GM12865 (cell line): ENCODE measurements around the gene STAC.
"Not testable (repeated sequence)": the region's sequence is repeated elsewhere in the genome, so short reads cannot be mapped to it uniquely, and the experiment has no call there.

Experiments used
- DNase-seq: peaks from one replicate; pipeline ENCODE4 v3.0.0; 2010; ENCODE audit warnings: low read depth
- H3K4me3 ChIP-seq: 2 replicates; pipeline ENCODE4 v1.5.1; 2011; ENCODE audit warnings: mild to moderate bottlenecking, low read depth, low read length, control low read depth
- CTCF ChIP-seq: IDR thresholded peaks from 2 replicates; pipeline ENCODE4 v1.5.1; 2011; ENCODE audit warnings: low read length, control low read depth, low read depth, inconsistent platforms; ENCODE audit not compliant: insufficient read depth; ENCODE audit errors: missing control alignments

STAC gene

GRCh38 chr3:36461597-36461996 lies 81.3 kb downstream of the STAC start:
- no peak for TF ChIP-seq CTCF
- no peak for DNase-seq

GRCh38 chr3:36472045-36472444 lies 91.7 kb downstream of the STAC start:
- not testable (repeated sequence) for DNase-seq, H3K4me3 ChIP-seq

More at GRCh38 chr3:36461597-36461996, 81.3 kb downstream of the STAC start:
- no peak overlapping the region for H3K4me3 ChIP-seq

- TF ChIP-seq CTCF = no peak
- no peak for DNase-seq
- H3K4me3 ChIP-seq = no peak overlapping the region
These were observed 95.3 kb downstream of the STAC start for GRCh38 chr3:36475558-36475957.

- DNase-seq = no peak
- no peak for TF ChIP-seq CTCF
- H3K4me3 ChIP-seq = no peak overlapping the region
These were observed 96.1 kb downstream of the STAC start for GRCh38 chr3:36476286-36476942.

GRCh38 chr3:36477655-36478054 lies 97.4 kb downstream of the STAC start:
- no peak overlapping the region for H3K4me3 ChIP-seq
- DNase-seq = no peak
- TF ChIP-seq CTCF = no peak

GRCh38 chr3:36480911-36481648 lies 100.8 kb downstream of the STAC start:
- no peak for DNase-seq
- no peak for TF ChIP-seq CTCF
- no peak overlapping the region for H3K4me3 ChIP-seq

GRCh38 chr3:36482256-36482655 lies 102.0 kb downstream of the STAC start:
- no peak overlapping the region for H3K4me3 ChIP-seq
- no peak for TF ChIP-seq CTCF
- no peak for DNase-seq
